ENCODE data around the gene PRMT1. TPM values are rescaled to one million over a fixed set of nuclear protein-coding genes. Genes with fewer than 3 reads are reported as not detected.

Gene PRMT1
- total RNA-seq, 1 experiment from 2014 or later, result 385 TPM

DNA sequence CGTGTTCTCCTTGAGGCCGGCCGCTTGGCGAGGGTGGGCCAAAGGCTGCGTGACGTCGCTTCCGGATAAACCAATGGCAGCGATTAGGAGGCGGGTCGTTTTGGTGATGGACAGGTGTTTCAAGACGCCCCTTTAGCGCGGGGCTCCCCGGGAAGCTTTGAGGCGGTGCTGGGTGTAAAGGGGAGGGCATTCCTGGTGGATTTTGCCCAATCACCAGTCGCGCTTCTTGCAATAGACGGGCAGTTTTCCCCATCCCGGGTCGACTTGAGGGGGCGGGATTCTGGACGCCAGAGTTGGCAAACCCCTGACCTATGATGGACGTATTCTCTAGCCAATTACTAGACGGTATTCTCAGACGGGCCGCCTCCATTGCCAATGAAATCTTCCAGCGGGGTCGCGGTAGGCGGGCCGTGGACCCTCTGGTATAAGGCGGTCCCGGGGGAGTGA lies 264 bp upstream of the PRMT1 start:
- H3K27ac ChIP-seq, result peak overlapping the region; percentile 98
- H3K4me1 ChIP-seq, result peaks cover 18% of the 10 kb centered on the region
- H3K4me3 ChIP-seq, result peak overlapping the region; percentile 94
- H3K36me3 ChIP-seq, result peaks cover 16% of the 10 kb centered on the region
- peak; percentile 100 for DNase-seq
- H3K27me3 ChIP-seq, result no peaks in the 10 kb centered on the region
- no peaks in the 10 kb centered on the region for H3K9me3 ChIP-seq (replicated peaks)

DNA sequence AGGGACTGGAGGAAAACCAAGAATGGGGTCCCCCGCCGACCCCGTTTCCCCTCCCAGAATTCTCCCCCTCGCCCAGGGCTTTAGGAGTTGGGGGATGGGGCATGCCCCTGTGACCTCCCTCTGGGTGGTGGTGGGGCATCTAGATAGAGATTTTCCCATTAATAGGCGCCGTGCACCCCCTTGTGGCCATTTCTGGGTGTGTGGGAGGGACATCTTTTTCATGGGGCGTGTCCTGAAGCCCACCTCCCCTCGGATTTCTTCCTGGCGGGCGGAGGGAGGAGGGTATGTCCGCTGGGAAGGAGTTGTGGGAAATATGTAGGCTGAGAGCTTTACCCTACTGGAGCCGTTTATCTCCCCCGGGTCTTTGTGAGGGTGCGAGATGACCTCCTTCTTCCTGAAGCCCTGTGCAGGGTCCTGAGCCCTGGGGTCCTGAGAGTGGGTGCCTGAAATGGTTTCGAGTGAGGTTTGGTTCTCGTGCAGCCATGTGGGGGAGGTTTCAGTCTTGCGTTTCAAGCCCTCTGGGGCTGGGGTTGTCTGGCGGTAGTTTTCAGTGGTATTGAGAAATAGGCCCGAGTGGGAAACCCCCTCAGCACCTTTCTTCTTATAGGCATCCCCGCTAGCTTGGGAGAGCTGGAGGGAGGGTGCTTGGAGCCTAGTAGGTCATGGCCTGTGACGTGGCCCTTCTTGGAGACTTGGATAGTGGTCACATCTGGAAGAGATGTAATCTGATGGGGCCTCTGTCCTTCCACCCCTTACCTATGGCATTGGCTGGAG lies 1.0 kb downstream of the PRMT1 start:
- Histone ChIP-seq H3K9me3 (replicated peaks) (no peaks in the 10 kb centered on the region), H3K27ac (peak overlapping the region; percentile 98), H3K4me1 (peaks cover 18% of the 10 kb centered on the region), H3K36me3 (peaks cover 29% of the 10 kb centered on the region), H3K27me3 (no peaks in the 10 kb centered on the region), H3K4me3 (peak overlapping the region; percentile 94)
- DNase-seq, result peak; percentile 87 to 93

- peak overlapping the region; percentile 94 for H3K4me3 ChIP-seq
- peak; percentile 78 to 83 for DNase-seq
- H3K27ac ChIP-seq, result peak overlapping the region; percentile 50
Observed at GRCh38 chr19:49678985-49679770, 2.1 kb downstream of the PRMT1 start.

GRCh38 chr19:49679771-49680413 lies 2.8 kb downstream of the PRMT1 start:
- peak overlapping the region; percentile 50 for H3K27ac ChIP-seq
- H3K4me3 ChIP-seq, result peak overlapping the region; percentile 94
- DNase-seq, result peak in 1 of 2 experiments; percentile 41
- H3K27me3 ChIP-seq, result no peaks in the 10 kb centered on the region
- peaks cover 46% of the 10 kb centered on the region for H3K36me3 ChIP-seq
- peaks cover 18% of the 10 kb centered on the region for H3K4me1 ChIP-seq
- H3K9me3 ChIP-seq (replicated peaks), result no peaks in the 10 kb centered on the region

More at GRCh38 chr19:49678985-49679770, 2.1 kb downstream of the PRMT1 start:
- H3K9me3 ChIP-seq (replicated peaks), result no peaks in the 10 kb centered on the region
- no peaks in the 10 kb centered on the region for H3K27me3 ChIP-seq
- peaks cover 39% of the 10 kb centered on the region for H3K36me3 ChIP-seq
- H3K4me1 ChIP-seq, result peaks cover 18% of the 10 kb centered on the region

DNA sequence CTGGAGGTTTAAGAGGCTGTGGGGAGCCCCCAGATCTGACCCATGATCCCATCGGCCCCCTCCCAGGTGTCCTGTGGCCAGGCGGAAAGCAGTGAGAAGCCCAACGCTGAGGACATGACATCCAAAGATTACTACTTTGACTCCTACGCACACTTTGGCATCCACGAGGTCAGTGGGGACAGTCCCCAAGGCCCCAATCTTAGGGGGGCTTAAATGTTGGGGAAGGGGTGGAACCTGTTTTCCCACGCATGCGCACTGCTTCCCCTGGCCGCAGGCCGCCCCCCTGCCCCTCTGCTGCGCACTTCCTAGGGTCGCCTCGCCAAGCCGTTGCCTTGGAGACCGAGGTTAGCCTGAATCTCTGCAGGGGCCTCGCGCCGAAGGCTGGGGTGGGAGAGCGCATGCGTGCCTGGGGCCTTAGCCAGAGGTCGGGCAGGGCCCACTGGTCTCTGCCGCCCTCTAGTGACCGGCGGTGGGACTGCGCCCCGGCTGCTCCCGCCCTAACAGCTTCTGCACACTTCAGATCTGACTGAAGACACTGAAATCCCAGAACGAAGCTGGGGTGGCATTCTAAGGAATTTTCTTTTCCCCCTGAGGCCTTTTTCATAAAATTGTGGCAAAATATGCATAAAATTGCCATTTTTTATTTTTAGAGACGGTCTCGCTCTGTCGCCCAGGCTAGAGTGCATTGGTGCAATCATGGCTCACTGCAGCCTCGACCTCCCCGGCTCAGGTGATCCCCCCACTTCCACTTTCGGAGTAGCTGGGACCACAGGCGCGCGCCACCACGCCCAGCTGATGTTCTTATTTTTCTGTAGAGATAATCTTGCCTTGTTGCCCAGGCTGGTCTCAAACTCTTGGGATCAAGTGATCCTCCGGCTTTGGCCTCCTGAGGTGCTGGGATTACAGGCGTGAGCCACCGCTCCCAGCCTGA lies 3.6 kb downstream of the PRMT1 start:
- Histone ChIP-seq H3K4me3 (peak overlapping the region; percentile 94; the same call in 1 of the 2 replicates), H3K27ac (peak overlapping the region; percentile 50; the same call in 1 of the 2 replicates)
- DNase-seq, result peak; percentile 92 to 95

DNA sequence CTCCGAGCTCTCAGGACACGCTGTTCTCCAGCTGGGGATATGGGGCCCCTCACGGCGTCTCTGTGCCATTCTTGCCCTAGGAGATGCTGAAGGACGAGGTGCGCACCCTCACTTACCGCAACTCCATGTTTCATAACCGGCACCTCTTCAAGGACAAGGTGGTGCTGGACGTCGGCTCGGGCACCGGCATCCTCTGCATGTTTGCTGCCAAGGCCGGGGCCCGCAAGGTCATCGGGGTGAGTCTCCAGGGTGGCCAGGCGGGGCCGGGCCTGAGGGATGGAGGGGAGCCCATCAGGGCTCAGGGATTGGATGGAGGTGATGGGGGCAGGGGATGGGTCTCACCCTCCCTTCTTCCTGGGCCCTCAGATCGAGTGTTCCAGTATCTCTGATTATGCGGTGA lies 4.8 kb downstream of the PRMT1 start:
- Histone ChIP-seq H3K36me3 (peaks cover 60% of the 10 kb centered on the region), H3K27me3 (no peaks in the 10 kb centered on the region), H3K9me3 (replicated peaks) (no peaks in the 10 kb centered on the region), H3K27ac (no peak overlapping the region), H3K4me1 (peaks cover 18% of the 10 kb centered on the region), H3K4me3 (no peak overlapping the region)
- DNase-seq, result no peak

More for the DNA sequence above, 3.6 kb downstream of the PRMT1 start:
- peaks cover 53% of the 10 kb centered on the region for H3K36me3 ChIP-seq
- no peaks in the 10 kb centered on the region for H3K9me3 ChIP-seq (replicated peaks)
- no peaks in the 10 kb centered on the region for H3K27me3 ChIP-seq
- H3K4me1 ChIP-seq, result peaks cover 18% of the 10 kb centered on the region

DNA sequence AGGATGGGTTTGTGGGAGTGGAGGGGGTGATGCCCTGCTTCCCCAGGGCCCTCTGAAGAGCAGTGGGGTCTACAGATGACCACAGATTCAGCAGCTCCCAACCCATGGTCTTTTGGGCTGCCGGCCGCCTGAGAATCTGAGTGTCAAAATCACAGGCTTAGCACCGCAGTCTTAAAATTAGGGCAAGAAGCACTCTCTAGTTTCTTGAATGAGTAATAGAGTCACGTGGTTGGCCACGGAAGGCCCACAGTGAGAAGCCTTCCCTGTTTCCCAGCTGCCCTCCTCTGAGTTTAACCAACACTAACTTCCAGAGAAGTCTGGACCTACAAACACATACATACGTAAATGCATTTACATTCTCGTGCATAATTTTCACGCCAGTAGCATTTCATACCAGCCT lies 5.2 kb downstream of the PRMT1 start:
- no peak overlapping the region for H3K4me3 ChIP-seq
- no peak for DNase-seq
- H3K27ac ChIP-seq, result no peak overlapping the region
- H3K36me3 ChIP-seq, result peaks cover 64% of the 10 kb centered on the region
- H3K4me1 ChIP-seq, result peaks cover 18% of the 10 kb centered on the region
- no peaks in the 10 kb centered on the region for H3K9me3 ChIP-seq (replicated peaks)
- H3K27me3 ChIP-seq, result no peaks in the 10 kb centered on the region

GRCh38 chr19:49683814-49684250 lies 6.8 kb downstream of the PRMT1 start:
- peaks cover 74% of the 10 kb centered on the region for H3K36me3 ChIP-seq
- DNase-seq, result no peak
- H3K27ac ChIP-seq, result no peak overlapping the region
- no peaks in the 10 kb centered on the region for H3K9me3 ChIP-seq (replicated peaks)
- no peaks in the 10 kb centered on the region for H3K27me3 ChIP-seq
- no peak overlapping the region for H3K4me3 ChIP-seq
- H3K4me1 ChIP-seq, result peaks cover 17% of the 10 kb centered on the region

DNA sequence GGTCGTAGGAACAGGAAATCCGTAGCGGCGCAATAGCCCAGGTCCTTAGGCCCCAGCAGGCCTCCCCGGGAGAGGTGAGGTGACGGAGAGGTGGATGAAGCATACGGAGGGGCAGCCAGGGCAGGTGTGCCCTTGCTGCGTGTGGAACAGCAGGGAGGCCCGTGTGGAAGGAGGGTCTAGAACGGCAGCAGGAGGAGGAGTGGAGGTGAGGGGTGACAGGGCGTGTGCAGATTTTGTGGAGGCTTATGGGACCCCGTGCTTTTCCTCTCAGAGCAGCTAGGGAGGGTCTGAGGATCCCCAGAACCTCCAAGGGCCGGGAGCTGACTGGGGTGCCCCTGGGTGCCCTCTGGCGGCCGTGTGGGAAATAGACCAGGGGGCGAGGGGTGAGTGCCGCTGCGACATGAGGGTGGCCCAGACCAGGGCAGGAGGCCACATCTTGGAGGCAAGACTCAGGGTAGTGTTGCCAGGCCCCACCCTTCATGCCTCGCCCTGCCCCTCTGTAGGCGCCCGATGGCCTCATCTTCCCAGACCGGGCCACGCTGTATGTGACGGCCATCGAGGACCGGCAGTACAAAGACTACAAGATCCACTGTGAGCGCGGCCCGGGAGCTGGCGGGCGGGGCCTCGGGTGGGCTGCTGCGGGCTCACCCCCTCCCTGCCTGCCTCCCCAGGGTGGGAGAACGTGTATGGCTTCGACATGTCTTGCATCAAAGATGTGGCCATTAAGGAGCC lies 7.3 kb downstream of the PRMT1 start:
- Histone ChIP-seq H3K4me1 (peaks cover 13% of the 10 kb centered on the region), H3K27me3 (no peaks in the 10 kb centered on the region), H3K36me3 (peaks cover 80% of the 10 kb centered on the region), H3K27ac (no peak overlapping the region), H3K4me3 (no peak overlapping the region), H3K9me3 (replicated peaks) (no peaks in the 10 kb centered on the region)
- DNase-seq, result no peak

DNA sequence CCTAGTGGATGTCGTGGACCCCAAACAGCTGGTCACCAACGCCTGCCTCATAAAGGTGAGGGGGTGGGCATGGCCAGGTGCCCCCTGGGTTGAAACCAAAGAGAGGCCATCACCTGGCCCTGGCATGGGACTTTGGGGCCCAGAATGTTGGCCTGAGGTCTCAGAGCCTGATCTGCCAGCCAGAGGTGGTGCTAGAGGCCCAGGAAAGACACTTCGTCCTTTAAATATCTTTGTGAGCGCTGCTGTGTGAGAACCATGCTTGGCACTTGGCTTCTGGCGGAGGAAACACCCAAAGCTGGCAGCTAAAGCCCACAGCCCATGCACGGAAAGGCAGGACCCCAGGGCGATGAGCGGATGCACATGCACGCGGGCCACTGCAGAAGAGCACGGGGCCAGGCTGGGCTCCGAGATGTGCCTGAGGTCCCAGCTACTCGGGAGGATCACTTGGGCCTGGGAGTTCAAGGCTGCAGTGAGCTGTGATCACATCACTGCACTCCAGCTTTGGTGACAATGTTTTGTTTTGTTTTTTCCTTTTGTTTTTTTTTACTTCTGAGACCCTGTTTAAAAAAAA lies 8.0 kb downstream of the PRMT1 start:
- DNase-seq, result no peak
- Histone ChIP-seq H3K4me3 (no peak overlapping the region), H3K9me3 (replicated peaks) (no peaks in the 10 kb centered on the region), H3K27ac (no peak overlapping the region), H3K27me3 (no peaks in the 10 kb centered on the region), H3K4me1 (peaks cover 8% of the 10 kb centered on the region), H3K36me3 (peaks cover 85% of the 10 kb centered on the region)

GRCh38 chr19:49685845-49686332 lies 8.8 kb downstream of the PRMT1 start:
- Histone ChIP-seq H3K9me3 (replicated peaks) (no peaks in the 10 kb centered on the region), H3K27me3 (no peaks in the 10 kb centered on the region), H3K36me3 (peaks cover 78% of the 10 kb centered on the region), H3K4me1 (0 out of 2 replicates have a peak, but pooled peaks cover 5% of the 10 kb centered on the region), H3K27ac (no peak overlapping the region), H3K4me3 (no peak overlapping the region)
- no peak for DNase-seq

DNA sequence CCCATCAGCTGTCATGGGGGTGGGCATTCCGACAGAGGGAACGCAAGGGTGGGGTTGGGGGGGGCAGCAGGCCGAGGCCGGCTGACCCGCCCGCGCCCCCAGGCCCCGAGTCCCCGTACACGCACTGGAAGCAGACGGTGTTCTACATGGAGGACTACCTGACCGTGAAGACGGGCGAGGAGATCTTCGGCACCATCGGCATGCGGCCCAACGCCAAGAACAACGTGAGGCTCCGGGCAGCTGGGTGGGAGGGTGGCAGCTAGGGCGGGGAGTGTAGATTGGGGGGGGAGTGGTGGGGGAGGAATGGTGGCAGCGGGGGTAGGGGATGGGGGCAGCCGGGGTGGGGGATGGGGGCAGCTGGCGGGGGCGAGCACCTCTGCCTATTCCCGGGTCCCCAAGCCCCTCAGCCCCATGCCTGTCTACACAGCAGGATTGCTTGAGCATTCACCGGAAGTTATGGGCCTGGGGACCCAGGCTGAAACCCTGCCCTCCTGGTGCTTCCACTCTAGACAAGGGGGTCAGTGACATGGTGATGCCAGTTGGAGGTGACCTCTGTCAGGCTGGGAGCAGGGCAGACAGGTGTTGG lies 9.5 kb downstream of the PRMT1 start:
- no peak overlapping the region for H3K27ac ChIP-seq
- 0 out of 2 replicates have a peak, but pooled peaks cover 3% of the 10 kb centered on the region for H3K4me1 ChIP-seq
- H3K4me3 ChIP-seq, result no peak overlapping the region
- H3K9me3 ChIP-seq (replicated peaks), result no peaks in the 10 kb centered on the region
- H3K27me3 ChIP-seq, result no peaks in the 10 kb centered on the region
- H3K36me3 ChIP-seq, result peaks cover 71% of the 10 kb centered on the region
- DNase-seq, result no peak

Data from SJCRH30 (cell line).